Activated naive CD4-positive, alpha-beta T cell treated with anti-CD3 and anti-CD28 coated beads, Interleukin-2, amount 50 U/mL, for 72 hours (primary cell): ENCODE results near the gene SIK1. TPM values are rescaled to one million over a fixed set of nuclear protein-coding genes. Genes with fewer than 3 reads are reported as not detected.

Experiments
- ATAC-seq, 2 donors: fragments of 150-1000 bp; cut with Tn5 transposase; 2 replicates each; pipeline ENCODE4 v1.10.0; 2021; ENCODE audit warnings: mild to moderate bottlenecking in 2 of 2, moderate library complexity in 2 of 2
- DNase-seq, 2 donors: peaks; one replicate each; pipeline ENCODE4 v3.0.0; 2021 to 2022; ENCODE audit warnings: low spot score in 2 of 2
- H3K27ac Mint-ChIP-seq, 2 donors: one replicate each; pipeline ENCODE4 v1.8.0; 2022; ENCODE audit warnings: mild to moderate bottlenecking in 2 of 2, mixed read lengths in 2 of 2
- H3K36me3 Mint-ChIP-seq, 2 donors: one replicate each; pipeline ENCODE4 v1.8.0; 2022; ENCODE audit warnings: mixed read lengths in 2 of 2
- H3K9me3 Mint-ChIP-seq, 2 donors: one replicate each; pipeline ENCODE4 v1.8.0; 2022; ENCODE audit warnings: mixed read lengths in 2 of 2
- total RNA-seq, 2 donors: library from RNA; stranded (reverse); gene quantifications; one replicate each; pipeline ENCODE4 v1.2.3, GENCODE V29; 2022

Gene SIK1
- total RNA-seq, 2 donors from 2014 or later = 2.3 to 12.4 TPM

GRCh38 chr21:43375006-43375836 is 51.7 kb downstream of the SIK1 start:
- no peaks in the 10 kb centered on the region for H3K36me3 Mint-ChIP-seq
- DNase-seq (no peak), ATAC-seq (no peak)
- H3K27ac Mint-ChIP-seq = no peak overlapping the region
- no peaks in the 10 kb centered on the region for H3K9me3 Mint-ChIP-seq

GRCh38 chr21:43374228-43374885 is 52.6 kb downstream of the SIK1 start:
- Mint-ChIP-seq H3K9me3 (no peaks in the 10 kb centered on the region), H3K36me3 (no peaks in the 10 kb centered on the region), H3K27ac (no peak overlapping the region)
- ATAC-seq (no peak), DNase-seq (no peak)

DNA sequence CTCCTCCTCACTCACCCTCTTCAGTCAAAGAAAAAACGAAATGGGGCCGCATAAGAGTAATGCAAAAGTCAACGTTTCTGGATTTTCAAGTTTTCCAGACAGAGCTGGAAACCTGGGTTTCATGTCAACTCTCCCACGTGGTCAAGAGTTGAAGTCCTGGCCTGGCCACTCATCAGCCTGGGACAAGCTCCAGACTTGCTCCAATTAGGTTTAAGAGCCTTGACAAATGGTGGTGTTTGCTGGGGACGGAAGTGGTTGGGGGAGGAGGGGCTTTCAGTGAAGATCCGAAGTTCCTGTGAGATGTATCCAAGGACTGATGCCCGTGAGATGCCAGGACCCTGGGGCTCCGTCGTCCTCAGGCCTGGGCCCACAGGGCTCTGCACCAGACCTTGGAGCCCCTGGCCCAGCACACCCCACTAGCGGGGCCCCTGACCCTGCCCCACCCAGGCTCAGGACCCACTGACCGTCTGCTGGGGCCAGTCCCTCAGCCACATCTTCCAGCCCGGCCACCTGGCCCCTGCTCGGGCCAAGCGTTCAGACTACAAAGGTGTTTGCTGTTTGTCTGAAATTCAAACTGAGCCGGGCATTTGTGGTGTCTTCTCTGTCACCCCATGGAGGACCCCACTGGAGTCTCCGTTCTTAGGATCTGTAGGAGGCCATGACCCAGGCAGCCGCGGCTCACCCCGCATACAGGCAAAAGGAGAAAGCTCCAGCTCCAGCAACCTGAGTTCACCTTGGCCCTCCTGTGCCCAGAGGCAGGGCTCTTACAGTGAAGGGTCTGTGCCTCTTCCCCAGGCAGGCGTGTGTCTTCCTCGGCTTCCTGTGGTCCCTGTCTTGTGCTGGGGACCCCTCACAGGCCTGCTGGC is 53.3 kb downstream of the SIK1 start:
- Mint-ChIP-seq H3K36me3 (no peaks in the 10 kb centered on the region), H3K27ac (no peak overlapping the region), H3K9me3 (no peaks in the 10 kb centered on the region)
- DNase-seq (no peak), ATAC-seq (no peak)

DNA sequence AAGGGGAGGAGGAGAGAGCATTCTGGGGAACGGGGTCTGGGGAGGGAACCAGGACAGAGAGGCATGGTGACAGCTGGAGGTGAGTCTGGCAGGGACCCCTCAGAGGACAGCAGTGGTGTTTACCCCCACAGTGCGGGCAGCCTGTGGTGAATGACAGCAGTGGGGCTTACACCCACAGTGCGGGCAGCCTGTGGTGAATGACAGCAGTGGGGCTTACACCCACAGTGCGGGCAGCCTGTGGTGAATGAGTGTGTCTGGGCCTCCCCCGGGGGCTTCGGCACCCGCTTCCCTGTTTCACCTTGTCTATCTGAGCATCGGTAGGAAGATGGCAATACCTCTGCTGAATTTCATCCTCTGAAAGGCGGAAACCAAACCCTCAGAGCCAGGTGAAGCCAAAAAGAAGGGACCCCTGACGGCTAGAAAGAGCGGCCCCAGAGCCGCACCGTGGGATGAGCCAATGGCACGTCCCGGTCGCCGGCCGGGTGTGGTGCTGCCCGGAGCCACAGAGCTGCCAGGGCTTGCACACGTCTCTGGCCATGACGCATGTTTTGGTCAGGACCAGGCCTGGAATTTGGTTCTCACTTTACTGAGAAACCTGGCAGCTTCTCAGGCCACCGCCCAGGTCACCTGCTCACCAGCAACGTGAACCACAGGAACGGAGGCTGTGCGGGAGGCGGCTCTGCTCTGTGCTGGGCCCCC is 54.1 kb downstream of the SIK1 start:
- no peak overlapping the region for H3K27ac Mint-ChIP-seq
- DNase-seq (no peak), ATAC-seq (no peak)
- no peaks in the 10 kb centered on the region for H3K36me3 Mint-ChIP-seq
- H3K9me3 Mint-ChIP-seq = no peaks in the 10 kb centered on the region

GRCh38 chr21:43371786-43372185 is 55.1 kb downstream of the SIK1 start:
- no peak overlapping the region for H3K27ac Mint-ChIP-seq
- H3K9me3 Mint-ChIP-seq = no peaks in the 10 kb centered on the region
- ATAC-seq = no peak
- no peaks in the 10 kb centered on the region for H3K36me3 Mint-ChIP-seq
- no peak for DNase-seq

DNA sequence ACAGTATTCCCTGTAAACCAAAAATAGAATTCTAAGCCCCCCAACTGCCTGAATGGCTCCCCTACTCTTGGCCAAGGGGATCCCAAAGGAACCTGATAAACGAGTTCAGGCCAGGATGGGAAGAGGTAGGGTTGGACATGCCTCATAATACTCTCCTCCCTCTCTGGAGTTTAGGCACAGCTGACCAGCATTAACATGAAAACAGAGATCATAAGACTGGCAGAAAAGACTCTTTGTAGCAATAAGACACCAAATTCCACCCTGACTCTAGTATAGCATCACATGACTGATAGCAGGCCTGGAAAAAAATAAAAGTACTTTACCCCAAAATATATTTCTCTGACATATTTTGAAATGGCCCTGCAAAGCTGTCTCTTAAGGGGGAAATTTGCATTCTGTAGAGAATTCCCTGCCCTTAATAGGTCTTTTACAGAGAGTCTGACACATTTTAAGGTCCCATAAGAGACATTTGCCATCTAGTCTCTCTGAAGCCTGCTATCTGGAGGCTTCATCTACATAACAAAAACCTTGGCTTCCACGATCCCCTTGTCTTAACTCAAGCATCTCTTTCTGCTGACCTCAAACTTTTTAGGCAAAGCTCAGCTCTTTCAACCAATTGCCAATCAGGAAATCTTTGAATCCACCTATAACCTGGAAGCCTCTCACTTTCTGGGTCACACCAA is 55.9 kb downstream of the SIK1 start:
- Mint-ChIP-seq H3K27ac (no peak overlapping the region), H3K9me3 (no peaks in the 10 kb centered on the region), H3K36me3 (no peaks in the 10 kb centered on the region)
- DNase-seq (no peak), ATAC-seq (no peak)

DNA sequence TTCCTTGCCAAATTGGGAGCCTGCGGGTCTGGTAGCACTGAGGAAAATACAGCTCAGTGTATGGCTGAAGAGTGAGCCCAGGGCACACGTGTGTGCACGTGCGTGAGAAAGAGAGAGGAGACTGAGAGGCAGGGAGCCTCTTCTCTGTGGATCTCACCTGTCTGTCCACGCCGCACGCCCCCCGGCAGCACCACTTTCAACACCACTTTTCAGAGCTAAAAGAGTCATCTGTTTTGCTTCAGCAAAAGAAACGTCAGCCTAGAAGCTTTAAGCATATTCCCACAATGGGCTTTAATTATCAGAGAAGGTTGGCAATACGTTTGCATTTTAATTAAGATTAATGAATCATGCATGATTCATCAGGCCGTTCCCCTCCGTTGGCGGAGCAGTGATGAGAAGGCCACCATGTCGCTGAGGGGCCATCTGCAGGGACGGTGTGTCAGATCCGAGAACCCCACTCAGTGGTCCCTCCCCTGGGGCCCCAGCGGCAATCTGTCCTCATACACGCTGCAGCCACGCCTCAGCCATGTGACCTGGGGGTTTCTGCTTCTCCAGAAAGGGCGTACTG is 56.8 kb downstream of the SIK1 start:
- no peak for ATAC-seq
- Mint-ChIP-seq H3K27ac (no peak overlapping the region), H3K9me3 (no peaks in the 10 kb centered on the region), H3K36me3 (no peaks in the 10 kb centered on the region)
- DNase-seq = no peak

GRCh38 chr21:43369596-43370090 is 57.3 kb downstream of the SIK1 start:
- H3K27ac Mint-ChIP-seq = no peak overlapping the region
- ATAC-seq = no peak
- no peak for DNase-seq
- H3K36me3 Mint-ChIP-seq = no peaks in the 10 kb centered on the region
- H3K9me3 Mint-ChIP-seq = no peaks in the 10 kb centered on the region

GRCh38 chr21:43369124-43369523 is 57.8 kb downstream of the SIK1 start:
- DNase-seq (no peak), ATAC-seq (no peak)
- Mint-ChIP-seq H3K27ac (no peak overlapping the region), H3K9me3 (no peaks in the 10 kb centered on the region), H3K36me3 (no peaks in the 10 kb centered on the region)

DNA sequence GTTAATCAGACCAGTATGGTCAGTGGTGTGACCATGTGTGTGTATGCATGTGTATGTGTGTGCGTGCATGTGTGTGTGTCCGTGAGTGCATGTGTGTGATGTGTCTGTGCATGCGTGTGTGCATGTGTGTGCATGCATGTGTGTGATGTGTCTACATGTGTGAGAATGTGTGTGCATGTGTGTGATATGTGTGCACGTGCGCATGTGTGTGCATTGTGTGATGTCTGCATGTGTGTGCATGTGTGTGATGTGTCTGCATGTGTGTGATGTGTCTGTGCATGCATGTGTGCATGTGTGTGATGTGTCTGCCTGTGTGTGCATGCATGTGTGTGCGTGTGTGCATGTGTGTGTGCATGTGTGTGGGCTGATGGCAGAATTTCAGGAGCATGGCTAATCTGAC is 58.2 kb downstream of the SIK1 start:
- no peaks in the 10 kb centered on the region for H3K9me3 Mint-ChIP-seq
- H3K36me3 Mint-ChIP-seq = no peaks in the 10 kb centered on the region
- no peak for ATAC-seq

DNA sequence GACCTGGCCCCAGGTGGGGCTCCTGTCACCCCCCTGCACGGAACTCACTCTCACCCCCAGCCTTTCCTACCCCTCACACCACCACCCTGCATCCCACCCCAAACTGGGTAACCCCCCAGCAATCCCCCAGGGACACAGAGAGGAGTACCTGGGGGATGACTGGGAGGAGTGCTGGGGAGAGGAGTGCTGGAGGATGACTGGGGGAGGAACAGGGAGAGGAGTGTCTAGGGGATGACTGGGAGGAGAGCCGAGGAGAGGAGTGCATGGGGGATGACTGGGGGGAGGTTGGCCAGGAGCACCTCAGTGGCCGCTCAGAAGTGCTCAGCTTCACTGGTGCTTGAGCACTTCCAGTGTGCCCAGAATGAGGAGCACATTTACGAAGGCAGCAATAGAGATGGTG is 59.1 kb downstream of the SIK1 start:
- no peaks in the 10 kb centered on the region for H3K36me3 Mint-ChIP-seq
- no peaks in the 10 kb centered on the region for H3K9me3 Mint-ChIP-seq
- no peak for DNase-seq
- H3K27ac Mint-ChIP-seq = no peak overlapping the region
- no peak for ATAC-seq

More for the DNA sequence above, 58.2 kb downstream of the SIK1 start:
- DNase-seq = no peak
- no peak overlapping the region for H3K27ac Mint-ChIP-seq

GRCh38 chr21:43367296-43367695 is 59.6 kb downstream of the SIK1 start:
- Mint-ChIP-seq H3K9me3 (no peaks in the 10 kb centered on the region), H3K36me3 (no peaks in the 10 kb centered on the region), H3K27ac (no peak overlapping the region)
- ATAC-seq (no peak), DNase-seq (no peak)

GRCh38 chr21:43366656-43367055 is 60.3 kb downstream of the SIK1 start:
- H3K36me3 Mint-ChIP-seq = no peaks in the 10 kb centered on the region
- ATAC-seq (no peak), DNase-seq (no peak)
- no peaks in the 10 kb centered on the region for H3K9me3 Mint-ChIP-seq
- H3K27ac Mint-ChIP-seq = no peak overlapping the region

DNA sequence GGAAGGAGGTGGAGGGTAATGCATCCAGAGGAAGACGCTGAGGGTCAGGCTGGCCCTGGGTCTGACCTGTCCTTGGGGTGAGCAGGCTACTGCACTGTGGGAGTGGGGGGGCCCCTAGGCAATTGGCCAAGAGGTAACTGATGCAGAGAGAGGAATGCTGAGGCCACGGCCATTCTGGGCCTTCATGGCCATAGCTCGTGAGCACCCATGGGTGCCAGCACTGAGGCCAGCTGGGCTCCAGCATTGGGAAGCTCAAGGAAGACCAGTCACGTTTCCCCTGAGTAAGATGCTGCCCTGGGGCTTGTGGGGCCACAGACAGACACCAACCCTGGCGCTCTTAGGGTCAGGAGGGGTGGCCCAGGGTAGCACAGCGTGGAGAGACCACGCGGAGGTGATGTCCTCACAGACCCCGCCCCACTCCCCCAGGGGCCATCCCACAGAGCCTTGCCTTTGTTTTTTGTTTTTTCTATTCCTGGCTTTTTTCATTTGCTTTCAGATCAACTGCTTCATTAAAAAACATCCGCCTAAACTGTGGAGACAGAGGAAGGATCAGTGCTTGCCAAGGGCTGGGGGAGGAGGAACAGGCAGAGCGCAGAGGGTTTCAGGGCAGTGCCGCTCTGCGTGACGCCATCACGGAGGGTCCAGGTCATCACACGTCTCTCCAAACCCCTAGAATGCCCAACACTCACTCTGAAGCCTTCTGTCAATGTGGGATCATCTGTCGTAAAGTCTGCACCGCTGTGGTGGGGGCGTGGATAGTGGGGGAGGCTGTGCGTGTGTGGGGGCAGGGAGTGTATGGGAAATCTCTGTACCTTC is 61.1 kb downstream of the SIK1 start:
- Mint-ChIP-seq H3K9me3 (no peaks in the 10 kb centered on the region), H3K27ac (peak overlapping the region in 1 of 2 donors; percentile 9), H3K36me3 (peaks cover 0 to 6% of the 10 kb centered on the region in 2 donors)
- no peak for DNase-seq
- ATAC-seq = no peak

DNA sequence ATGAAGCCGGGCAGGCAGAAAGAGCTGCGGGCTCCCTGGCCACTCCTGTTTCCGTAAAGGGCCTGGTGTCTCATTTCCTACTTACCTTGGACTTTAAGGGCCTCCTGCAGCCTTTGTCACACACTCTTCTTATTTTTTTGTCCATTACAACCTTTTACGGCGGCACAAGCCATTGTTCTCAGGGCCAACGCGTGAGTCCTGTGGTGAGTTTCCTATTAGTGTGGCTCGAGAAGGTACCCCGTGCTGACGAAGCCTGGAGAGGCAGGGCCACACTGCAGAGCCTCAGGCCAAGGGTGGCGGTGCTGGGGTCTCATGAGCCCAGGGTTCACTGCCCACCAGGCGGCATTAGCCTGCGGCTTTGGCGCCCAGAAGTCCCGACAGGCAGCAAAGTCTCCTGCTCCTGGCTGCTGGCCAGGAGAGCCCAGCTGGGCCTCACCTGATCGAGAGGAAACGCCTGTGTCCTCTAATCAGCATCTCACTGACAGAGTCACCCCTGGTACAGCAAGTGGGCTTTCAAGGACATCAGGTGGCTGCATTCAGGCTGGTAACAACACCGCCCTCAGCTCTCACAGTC is 62.0 kb downstream of the SIK1 start:
- H3K36me3 Mint-ChIP-seq = peaks cover 0 to 6% of the 10 kb centered on the region in 2 donors
- no peak for DNase-seq
- no peak overlapping the region for H3K27ac Mint-ChIP-seq
- no peaks in the 10 kb centered on the region for H3K9me3 Mint-ChIP-seq
- ATAC-seq = no peak
